Measurements from ENCODE around the gene HHIPL1. TPM values are rescaled to one million over a fixed set of nuclear protein-coding genes. Genes with fewer than 3 reads are reported as not detected.

HHIPL1 gene
- total RNA-seq, 1 donor from 2014 or later: 2.7 TPM

DNA sequence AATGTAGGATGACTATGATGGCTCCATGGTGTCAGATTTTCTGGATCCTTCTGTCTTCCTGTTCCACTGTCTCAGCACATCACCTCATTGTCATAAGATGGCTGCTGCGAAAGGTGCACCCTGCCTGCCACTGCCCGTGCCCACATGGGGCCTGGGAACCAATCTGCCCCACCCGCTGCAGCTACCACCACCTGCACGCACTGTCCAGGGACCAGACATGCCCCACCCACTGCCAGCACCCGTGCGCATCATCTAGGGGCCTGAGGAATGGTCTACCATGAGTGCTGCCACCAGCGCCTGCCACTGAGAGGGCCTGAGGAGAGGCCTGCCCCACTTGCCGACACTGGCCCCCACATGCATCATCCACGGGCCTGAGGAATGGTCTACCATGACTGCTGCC is 63.0 kb downstream of the HHIPL1 start:
- H3K4me1 Mint-ChIP-seq (ENCODE audit: unreplicated experiment): no peaks in the 10 kb centered on the region

DNA sequence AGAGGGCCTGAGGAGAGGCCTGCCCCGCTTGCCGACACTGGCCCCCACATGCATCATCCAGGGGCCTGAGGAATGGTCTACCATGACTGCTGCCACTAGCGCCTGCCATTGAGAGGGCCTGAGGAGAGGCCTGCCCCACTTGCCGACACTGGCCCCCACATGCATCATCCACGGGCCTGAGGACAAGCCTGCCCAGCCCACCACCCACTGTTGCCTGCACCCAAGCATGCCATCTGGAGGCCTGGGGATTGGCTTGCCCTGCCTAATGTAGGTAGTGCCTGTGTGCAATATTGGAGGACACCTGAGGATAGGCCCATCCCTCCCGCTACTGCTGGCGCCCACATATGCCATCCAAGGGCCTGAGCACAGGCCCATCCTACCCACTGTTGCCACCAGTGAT is 63.5 kb downstream of the HHIPL1 start:
- TF ChIP-seq, protein P1, sequence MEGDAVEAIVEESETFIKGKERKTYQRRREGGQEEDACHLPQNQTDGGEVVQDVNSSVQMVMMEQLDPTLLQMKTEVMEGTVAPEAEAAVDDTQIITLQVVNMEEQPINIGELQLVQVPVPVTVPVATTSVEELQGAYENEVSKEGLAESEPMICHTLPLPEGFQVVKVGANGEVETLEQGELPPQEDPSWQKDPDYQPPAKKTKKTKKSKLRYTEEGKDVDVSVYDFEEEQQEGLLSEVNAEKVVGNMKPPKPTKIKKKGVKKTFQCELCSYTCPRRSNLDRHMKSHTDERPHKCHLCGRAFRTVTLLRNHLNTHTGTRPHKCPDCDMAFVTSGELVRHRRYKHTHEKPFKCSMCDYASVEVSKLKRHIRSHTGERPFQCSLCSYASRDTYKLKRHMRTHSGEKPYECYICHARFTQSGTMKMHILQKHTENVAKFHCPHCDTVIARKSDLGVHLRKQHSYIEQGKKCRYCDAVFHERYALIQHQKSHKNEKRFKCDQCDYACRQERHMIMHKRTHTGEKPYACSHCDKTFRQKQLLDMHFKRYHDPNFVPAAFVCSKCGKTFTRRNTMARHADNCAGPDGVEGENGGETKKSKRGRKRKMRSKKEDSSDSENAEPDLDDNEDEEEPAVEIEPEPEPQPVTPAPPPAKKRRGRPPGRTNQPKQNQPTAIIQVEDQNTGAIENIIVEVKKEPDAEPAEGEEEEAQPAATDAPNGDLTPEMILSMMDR (IDR thresholded peaks at IDR 0.05): no peak
- Mint-ChIP-seq H3K27me3 (ENCODE audit: unreplicated experiment) (no peaks in the 10 kb centered on the region), H3K36me3 (ENCODE audit: unreplicated experiment) (peaks cover 2% of the 10 kb centered on the region), H3K4me1 (ENCODE audit: unreplicated experiment) (no peaks in the 10 kb centered on the region), H3K27ac (ENCODE audit: unreplicated experiment) (no peak overlapping the region), H3K4me3 (ENCODE audit: unreplicated experiment) (no peak overlapping the region), H3K9me3 (ENCODE audit: unreplicated experiment) (peaks cover 22% of the 10 kb centered on the region)
- DNase-seq (ENCODE audit: extremely low spot score, unreplicated experiment): peak; percentile 76

More for the DNA sequence above, 63.0 kb downstream of the HHIPL1 start:
- TF ChIP-seq, protein P1 (IDR thresholded peaks at IDR 0.05): no peak
- no peak overlapping the region for H3K4me3 Mint-ChIP-seq (ENCODE audit: unreplicated experiment)
- H3K9me3 Mint-ChIP-seq (ENCODE audit: unreplicated experiment): peaks cover 27% of the 10 kb centered on the region
- H3K27ac Mint-ChIP-seq (ENCODE audit: unreplicated experiment): no peak overlapping the region
- peaks cover 5% of the 10 kb centered on the region for H3K36me3 Mint-ChIP-seq (ENCODE audit: unreplicated experiment)
- peak; percentile 77 for DNase-seq (ENCODE audit: extremely low spot score, unreplicated experiment)
- H3K27me3 Mint-ChIP-seq (ENCODE audit: unreplicated experiment): no peaks in the 10 kb centered on the region

DNA sequence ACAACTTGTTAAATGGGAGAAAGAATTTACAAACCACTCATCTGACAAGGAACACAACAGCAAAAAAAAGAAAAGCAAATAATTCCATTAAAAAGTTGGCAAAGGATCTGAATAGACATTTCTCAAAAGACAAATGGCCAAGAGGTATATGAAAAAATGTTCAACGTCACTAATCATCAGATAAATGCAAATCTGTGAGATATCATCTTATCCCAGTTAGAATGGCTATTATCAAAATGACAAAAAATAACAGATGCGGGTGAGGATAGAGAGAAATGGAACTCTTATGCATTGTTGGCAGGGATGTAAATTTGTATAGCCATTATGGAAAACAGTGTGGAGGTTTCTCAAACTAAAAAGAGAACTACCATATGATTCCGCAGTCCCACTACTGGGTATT is 69.0 kb downstream of the HHIPL1 start:
- Mint-ChIP-seq H3K4me3 (ENCODE audit: unreplicated experiment) (no peak overlapping the region), H3K4me1 (ENCODE audit: unreplicated experiment) (peaks cover 8% of the 10 kb centered on the region), H3K27ac (ENCODE audit: unreplicated experiment) (no peak overlapping the region), H3K9me3 (ENCODE audit: unreplicated experiment) (peaks cover 11% of the 10 kb centered on the region), H3K36me3 (ENCODE audit: unreplicated experiment) (peaks cover 2% of the 10 kb centered on the region), H3K27me3 (ENCODE audit: unreplicated experiment) (peaks cover 10% of the 10 kb centered on the region)
- no peak for DNase-seq (ENCODE audit: extremely low spot score, unreplicated experiment)
- TF ChIP-seq, protein P1 (IDR thresholded peaks at IDR 0.05): no peak

DNA sequence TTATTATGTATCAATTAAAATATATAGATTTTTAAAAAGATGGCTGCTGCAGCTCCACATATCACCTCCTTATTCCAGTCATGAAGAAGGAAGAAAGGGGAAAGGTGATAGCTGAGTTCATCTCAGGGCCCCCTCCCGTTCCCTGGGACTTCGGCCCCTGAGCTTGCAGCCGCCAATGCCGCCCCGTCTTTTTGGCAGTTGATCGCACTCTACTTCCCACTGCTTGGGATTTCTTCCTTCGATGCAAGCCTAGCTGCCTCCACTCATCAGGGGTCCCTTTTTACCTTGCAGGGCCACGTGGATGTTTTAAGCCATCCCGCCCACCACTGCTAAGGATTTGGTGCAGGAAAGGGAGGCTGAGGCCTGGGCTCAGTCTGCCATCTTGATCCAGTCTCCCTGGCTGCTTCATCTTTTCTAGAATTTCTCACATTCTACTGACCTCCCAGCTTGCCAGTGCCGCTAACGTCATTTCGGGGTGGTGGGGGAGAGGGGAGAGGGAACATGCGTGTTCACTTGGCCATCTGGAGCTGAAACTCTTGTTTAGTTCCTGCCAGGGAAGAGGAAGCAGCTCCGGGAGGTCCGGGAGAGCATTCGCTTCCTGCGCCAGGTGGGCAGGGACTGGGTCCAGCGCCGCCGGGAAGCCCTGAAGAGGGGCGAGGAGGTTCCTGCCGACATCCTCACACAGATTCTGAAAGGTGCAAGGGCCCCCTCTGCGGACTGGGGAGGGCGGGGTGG is 70.5 kb downstream of the HHIPL1 start:
- TF ChIP-seq, protein P1 (IDR thresholded peaks at IDR 0.05): no peak
- H3K4me3 Mint-ChIP-seq (ENCODE audit: unreplicated experiment): no peak overlapping the region
- peak; percentile 79 for DNase-seq (ENCODE audit: extremely low spot score, unreplicated experiment)
- peaks cover 11% of the 10 kb centered on the region for H3K9me3 Mint-ChIP-seq (ENCODE audit: unreplicated experiment)
- peaks cover 2% of the 10 kb centered on the region for H3K36me3 Mint-ChIP-seq (ENCODE audit: unreplicated experiment)
- peaks cover 8% of the 10 kb centered on the region for H3K4me1 Mint-ChIP-seq (ENCODE audit: unreplicated experiment)
- H3K27ac Mint-ChIP-seq (ENCODE audit: unreplicated experiment): no peak overlapping the region
- H3K27me3 Mint-ChIP-seq (ENCODE audit: unreplicated experiment): peaks cover 10% of the 10 kb centered on the region

DNA sequence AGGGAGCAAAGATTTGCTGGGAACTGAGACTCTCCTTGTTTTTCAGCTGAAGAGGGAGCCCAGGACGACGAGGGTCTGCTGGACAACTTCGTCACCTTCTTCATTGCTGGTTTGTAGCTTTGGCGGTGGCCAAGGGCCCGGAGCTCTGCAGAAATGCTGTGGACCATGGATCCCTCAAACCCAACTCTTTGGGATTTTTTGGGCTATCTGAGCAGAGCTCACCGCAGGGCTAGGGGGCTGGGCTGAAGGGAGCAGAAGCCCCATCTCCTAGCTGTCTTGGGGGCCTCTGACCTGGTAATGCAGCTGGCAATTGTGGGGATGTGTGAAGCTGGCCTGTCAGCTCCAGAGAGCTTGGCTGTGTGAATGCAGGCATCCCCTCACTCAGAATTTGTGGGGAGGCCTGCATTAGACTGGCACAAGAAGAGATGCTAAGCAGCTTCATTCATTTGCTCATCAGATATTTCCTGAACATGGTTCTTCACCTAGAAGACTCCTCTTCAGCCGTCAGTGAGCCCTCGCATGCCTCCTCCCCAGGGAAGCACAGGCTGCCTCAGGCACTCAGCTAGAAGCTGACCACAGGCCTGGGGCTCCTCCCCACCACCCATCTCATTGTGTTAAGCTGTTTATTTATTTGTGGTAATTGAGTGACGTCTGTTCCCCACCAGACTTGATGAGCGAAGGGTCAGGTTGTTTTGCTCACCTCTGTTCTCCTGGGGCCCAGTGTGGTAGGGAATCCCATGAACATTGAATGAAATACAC is 71.3 kb downstream of the HHIPL1 start:
- Mint-ChIP-seq H3K9me3 (ENCODE audit: unreplicated experiment) (peaks cover 11% of the 10 kb centered on the region), H3K4me3 (ENCODE audit: unreplicated experiment) (no peak overlapping the region), H3K4me1 (ENCODE audit: unreplicated experiment) (peaks cover 8% of the 10 kb centered on the region), H3K27me3 (ENCODE audit: unreplicated experiment) (peaks cover 10% of the 10 kb centered on the region), H3K27ac (ENCODE audit: unreplicated experiment) (no peak overlapping the region), H3K36me3 (ENCODE audit: unreplicated experiment) (peaks cover 2% of the 10 kb centered on the region)
- TF ChIP-seq, protein P1 (IDR thresholded peaks at IDR 0.05): no peak
- peak; percentile 74 for DNase-seq (ENCODE audit: extremely low spot score, unreplicated experiment)
